Ascending aorta (tissue), 2 donors: ENCODE data around the gene ZNF490. TPM values are rescaled to one million over a fixed set of nuclear protein-coding genes. Genes with fewer than 3 reads are reported as not detected.
"Not testable (repeated sequence)": the region's sequence is repeated elsewhere in the genome, so short reads cannot be mapped to it uniquely, and the experiment has no call there.

Experiments
- DNase-seq, 2 donors: peaks; one replicate each; pipeline ENCODE4 v3.0.0-alpha.2; 2019; ENCODE audit warnings: low spot score in 2 of 2
- H3K27ac ChIP-seq, 2 donors: fragments of 200-600 bp; sonication (generic); one replicate each; pipeline ENCODE4 v1.5.1; 2016 to 2017; ENCODE audit warnings: mild to moderate bottlenecking in 1 of 2
- H3K27me3 ChIP-seq: fragments of 200-600 bp; sonication (generic); one replicate; pipeline ENCODE4 v1.5.1; 2017
- H3K36me3 ChIP-seq, 2 donors: fragments of 200-600 bp; sonication (generic); one replicate each; pipeline ENCODE4 v1.5.1; 2016
- H3K4me1 ChIP-seq, 2 donors: fragments of 200-600 bp; sonication (generic); one replicate each; pipeline ENCODE4 v1.5.1; 2016 to 2017; ENCODE audit warnings: mild to moderate bottlenecking in 1 of 2
- H3K4me3 ChIP-seq, 2 donors: fragments of 200-600 bp; sonication (generic); one replicate each; pipeline ENCODE4 v1.5.1; 2016 to 2017; ENCODE audit warnings: mild to moderate bottlenecking in 1 of 2
- H3K9me3 ChIP-seq, 2 donors: fragments of 200-600 bp; sonication (generic); one replicate each; pipeline ENCODE4 v1.5.1; 2016
- CTCF ChIP-seq, 3 experiments: fragments of 200-600 bp in 2 of 3; fragments of 450-650 bp in 1 of 3; sonication (generic) in 2 of 3; IDR thresholded peaks; one replicate each; pipeline ENCODE4 v1.5.1; 2016 to 2019; ENCODE audit warnings: antibody characterized with exemption in 3 of 3, mild to moderate bottlenecking in 1 of 3, moderate library complexity in 1 of 3
- intact Hi-C: fragments of 100-400 bp; cut with DNase I; formaldehyde crosslinking; loops from one replicate; pipeline ENCODE4 v1.15.1; 2023
- total RNA-seq: library from RNA; depleted of rRNA; stranded (reverse); fragments of >200 nt; gene quantifications from one replicate; pipeline ENCODE4 v1.1.0, GENCODE V29; 2016

ZNF490 gene
- total RNA-seq, 1 donor from 2014 or later = 27.8 TPM

- Histone ChIP-seq H3K4me1 (no peaks in the 10 kb centered on the region), H3K36me3 (peaks cover 65 to 90% of the 10 kb centered on the region in 2 donors), H3K4me3 (no peak overlapping the region), H3K9me3 (peaks cover 0 to 25% of the 10 kb centered on the region in 2 donors), H3K27ac (no peak overlapping the region), H3K27me3 (no peaks in the 10 kb centered on the region)
- intact Hi-C loops = no loop called here
- no peak for DNase-seq
- TF ChIP-seq CTCF (IDR thresholded peaks at IDR 0.05) = no peak
Measured at GRCh38 chr19:12629215-12629614, 18.6 kb upstream of the ZNF490 start.

DNA sequence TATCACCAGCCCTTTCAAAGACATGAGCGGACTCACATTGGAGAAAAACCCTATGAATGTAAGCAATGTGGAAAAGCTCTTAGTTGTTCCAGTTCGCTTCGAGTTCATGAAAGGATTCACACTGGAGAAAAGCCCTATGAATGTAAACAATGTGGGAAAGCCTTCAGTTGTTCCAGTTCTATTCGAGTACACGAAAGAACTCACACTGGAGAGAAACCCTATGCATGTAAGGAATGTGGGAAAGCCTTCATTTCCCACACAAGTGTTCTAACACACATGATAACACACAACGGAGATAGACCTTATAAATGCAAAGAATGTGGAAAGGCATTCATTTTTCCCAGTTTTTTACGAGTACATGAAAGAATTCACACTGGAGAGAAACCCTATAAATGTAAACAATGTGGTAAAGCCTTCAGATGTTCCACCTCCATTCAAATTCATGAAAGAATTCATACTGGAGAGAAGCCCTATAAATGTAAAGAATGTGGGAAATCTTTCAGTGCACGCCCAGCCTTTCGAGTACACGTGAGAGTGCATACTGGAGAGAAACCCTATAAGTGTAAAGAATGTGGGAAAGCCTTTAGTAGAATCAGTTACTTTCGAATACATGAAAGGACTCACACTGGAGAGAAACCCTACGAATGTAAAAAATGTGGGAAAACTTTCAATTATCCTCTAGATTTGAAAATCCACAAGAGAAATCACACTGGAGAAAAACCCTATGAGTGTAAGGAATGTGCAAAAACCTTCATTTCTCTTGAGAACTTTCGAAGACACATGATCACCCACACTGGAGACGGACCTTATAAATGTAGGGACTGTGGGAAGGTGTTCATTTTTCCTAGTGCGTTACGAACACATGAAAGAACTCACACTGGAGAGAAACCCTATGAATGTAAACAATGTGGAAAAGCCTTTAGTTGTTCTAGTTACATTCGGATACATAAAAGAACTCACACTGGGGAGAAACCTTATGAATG lies 17.7 kb upstream of the ZNF490 start:
- Histone ChIP-seq H3K36me3 (peaks cover 70 to 95% of the 10 kb centered on the region in 2 donors), H3K27me3 (no peaks in the 10 kb centered on the region), H3K4me3 (peak overlapping the region in 1 of 2 donors; percentile 4), H3K4me1 (no peaks in the 10 kb centered on the region), H3K27ac (no peak overlapping the region), H3K9me3 (peaks cover 0 to 25% of the 10 kb centered on the region in 2 donors)
- DNase-seq = no peak
- TF ChIP-seq CTCF (IDR thresholded peaks at IDR 0.05) = no peak
- intact Hi-C loops = no loop called here

- Histone ChIP-seq H3K9me3 (peaks cover 0 to 25% of the 10 kb centered on the region in 2 donors), H3K4me1 (no peaks in the 10 kb centered on the region), H3K36me3 (peaks cover 61 to 89% of the 10 kb centered on the region in 2 donors), H3K4me3 (no peak overlapping the region), H3K27me3 (no peaks in the 10 kb centered on the region), H3K27ac (no peak overlapping the region)
- no peak for TF ChIP-seq CTCF (IDR thresholded peaks at IDR 0.05)
- DNase-seq = no peak
- intact Hi-C loops = no loop called here
Measured at GRCh38 chr19:12626958-12627357, 16.3 kb upstream of the ZNF490 start.

GRCh38 chr19:12623361-12624031 lies 12.9 kb upstream of the ZNF490 start:
- Histone ChIP-seq H3K27me3 (no peaks in the 10 kb centered on the region), H3K4me3 (no peak overlapping the region), H3K36me3 (peaks cover 52 to 61% of the 10 kb centered on the region in 2 donors), H3K9me3 (peaks cover 0 to 17% of the 10 kb centered on the region in 2 donors), H3K27ac (no peak overlapping the region), H3K4me1 (peaks cover 0 to 3% of the 10 kb centered on the region in 2 donors)
- intact Hi-C loops = no loop called here
- no peak for TF ChIP-seq CTCF (IDR thresholded peaks at IDR 0.05)
- no peak for DNase-seq

DNA sequence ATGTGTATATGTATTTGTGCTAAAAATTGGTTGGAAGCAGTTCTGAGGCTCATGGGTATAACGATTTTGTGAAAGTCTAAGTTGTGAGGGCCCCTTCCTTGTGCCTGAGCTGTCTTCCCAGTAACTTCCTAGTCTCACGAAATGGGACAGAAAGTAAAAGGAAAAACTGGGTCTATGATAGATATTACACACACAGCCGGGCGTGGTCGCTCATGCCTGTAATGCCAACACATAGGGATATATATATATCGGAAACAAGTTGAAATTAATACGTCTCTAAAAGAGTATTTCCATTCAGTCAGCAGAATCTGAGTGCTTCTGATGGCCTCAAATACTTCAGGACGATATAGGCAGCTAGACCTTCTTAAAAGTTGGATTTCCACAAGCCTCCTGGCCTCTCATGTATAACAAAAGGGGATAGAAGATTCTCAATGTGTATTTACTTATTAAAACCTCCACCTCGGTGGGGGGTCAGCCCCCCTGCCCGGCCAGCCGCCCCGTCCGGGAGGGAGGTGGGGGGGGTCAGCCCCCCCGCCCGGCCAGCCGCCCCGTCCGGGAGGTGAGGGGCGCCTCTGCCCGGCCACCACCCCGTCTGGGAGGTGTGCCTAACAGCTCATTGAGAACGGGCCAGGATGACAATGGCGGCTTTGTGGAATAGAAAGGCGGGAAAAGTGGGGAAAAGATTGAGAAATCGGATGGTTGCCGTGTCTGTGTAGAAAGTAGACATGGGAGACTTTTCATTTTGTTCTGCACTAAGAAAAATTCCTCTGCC lies 10.8 kb upstream of the ZNF490 start:
- H3K27ac ChIP-seq, H3K4me3 ChIP-seq, H3K4me1 ChIP-seq, H3K27me3 ChIP-seq, intact Hi-C loops, H3K9me3 ChIP-seq, DNase-seq: not testable (repeated sequence)
- peaks cover 31 to 43% of the 10 kb centered on the region in 2 donors for H3K36me3 ChIP-seq
